MM.1S (cell line): ENCODE measurements around the gene KXD1.

Source experiments
- DNase-seq: peaks from one replicate; pipeline ENCODE4 v3.0.0-alpha.2; 2015
- H2AFZ ChIP-seq: fragments of 300-600 bp; sonication (generic); 2 replicates; pipeline ENCODE4 v1.6.0; 2016; ENCODE audit warnings: antibody characterized with exemption, low read length
- H3F3A ChIP-seq: fragments of 300-600 bp; sonication (generic); 2 replicates; pipeline ENCODE4 v1.6.1; 2016; ENCODE audit warnings: mild to moderate bottlenecking, antibody characterized with exemption, low read length, moderate library complexity, mixed read lengths; ENCODE audit not compliant: insufficient read depth
- H3K27ac ChIP-seq: fragments of 300-600 bp; sonication (generic); 2 replicates; pipeline ENCODE4 v1.5.1; 2016; ENCODE audit warnings: mild to moderate bottlenecking, low read length
- H3K27me3 ChIP-seq: fragments of 300-600 bp; sonication (generic); replicated peaks from 2 replicates; pipeline ENCODE4 v1.6.0; 2016; ENCODE audit warnings: low read length; ENCODE audit not compliant: insufficient read depth
- H3K36me3 ChIP-seq: fragments of 300-600 bp; sonication (generic); replicated peaks from 2 replicates; pipeline ENCODE4 v1.6.1; 2016; ENCODE audit warnings: mild to moderate bottlenecking, low read length, mixed read lengths; ENCODE audit not compliant: insufficient read depth
- H3K4me1 ChIP-seq: fragments of 300-600 bp; sonication (generic); 2 replicates; pipeline ENCODE4 v1.6.1; 2016; ENCODE audit warnings: low read length, mixed read lengths
- H3K4me2 ChIP-seq: fragments of 300-600 bp; sonication (generic); 2 replicates; pipeline ENCODE4 v1.6.0; 2016; ENCODE audit warnings: low read depth, low read length
- H3K4me3 ChIP-seq: fragments of 300-600 bp; sonication (generic); 2 replicates; pipeline ENCODE4 v1.5.1; 2016; ENCODE audit warnings: low read length, mixed read lengths
- H3K79me2 ChIP-seq: fragments of 300-600 bp; sonication (generic); 2 replicates; pipeline ENCODE4 v1.6.1; 2016; ENCODE audit warnings: mixed run types, low read length, mixed read lengths
- H3K9ac ChIP-seq: fragments of 300-600 bp; sonication (generic); 2 replicates; pipeline ENCODE4 v1.6.1; 2016; ENCODE audit warnings: low read length, mixed read lengths
- H3K9me2 ChIP-seq: fragments of 300-600 bp; sonication (generic); replicated peaks from 2 replicates; pipeline ENCODE4 v1.6.1; 2016; ENCODE audit warnings: mild to moderate bottlenecking, low read length, mixed read lengths; ENCODE audit not compliant: insufficient read depth
- H3K9me3 ChIP-seq: fragments of 300-600 bp; sonication (generic); replicated peaks from 2 replicates; pipeline ENCODE4 v1.6.1; 2016; ENCODE audit warnings: mild to moderate bottlenecking, low read length, mixed read lengths; ENCODE audit not compliant: insufficient read depth
- H4K20me1 ChIP-seq: fragments of 300-600 bp; sonication (generic); 2 replicates; pipeline ENCODE4 v1.6.1; 2016; ENCODE audit warnings: mild to moderate bottlenecking, low read length, moderate library complexity, mixed read lengths; ENCODE audit not compliant: insufficient read depth
- EZH2 ChIP-seq: fragments of 300-600 bp; sonication (generic); optimal IDR thresholded peaks from 2 replicates; pipeline ENCODE3; 2017; ENCODE audit warnings: low read depth, mild to moderate bottlenecking, antibody characterized with exemption, low read length, mixed read lengths
- EZH2phosphoT487 ChIP-seq: fragments of 300-600 bp; sonication (generic); IDR thresholded peaks from 2 replicates; pipeline ENCODE4 v1.6.1; 2018; ENCODE audit warnings: antibody characterized with exemption, low read length
- TF ChIP-seq, protein P1 (sequence below): fragments of 300-600 bp; sonication (generic); IDR thresholded peaks from 2 replicates; pipeline ENCODE4 v1.5.1; 2016; ENCODE audit warnings: antibody characterized with exemption, low read length, mixed read lengths

Gene KXD1

GRCh38 chr19:18523841-18524240 lies 33.8 kb upstream of the KXD1 start:
- H3K27ac ChIP-seq = no peak overlapping the region
- H3K9ac ChIP-seq = no peak overlapping the region
- no peak overlapping the region for H3K4me2 ChIP-seq
- TF ChIP-seq EZH2phosphoT487 (no peak), EZH2 (no peak)
- TF ChIP-seq, protein P1, sequence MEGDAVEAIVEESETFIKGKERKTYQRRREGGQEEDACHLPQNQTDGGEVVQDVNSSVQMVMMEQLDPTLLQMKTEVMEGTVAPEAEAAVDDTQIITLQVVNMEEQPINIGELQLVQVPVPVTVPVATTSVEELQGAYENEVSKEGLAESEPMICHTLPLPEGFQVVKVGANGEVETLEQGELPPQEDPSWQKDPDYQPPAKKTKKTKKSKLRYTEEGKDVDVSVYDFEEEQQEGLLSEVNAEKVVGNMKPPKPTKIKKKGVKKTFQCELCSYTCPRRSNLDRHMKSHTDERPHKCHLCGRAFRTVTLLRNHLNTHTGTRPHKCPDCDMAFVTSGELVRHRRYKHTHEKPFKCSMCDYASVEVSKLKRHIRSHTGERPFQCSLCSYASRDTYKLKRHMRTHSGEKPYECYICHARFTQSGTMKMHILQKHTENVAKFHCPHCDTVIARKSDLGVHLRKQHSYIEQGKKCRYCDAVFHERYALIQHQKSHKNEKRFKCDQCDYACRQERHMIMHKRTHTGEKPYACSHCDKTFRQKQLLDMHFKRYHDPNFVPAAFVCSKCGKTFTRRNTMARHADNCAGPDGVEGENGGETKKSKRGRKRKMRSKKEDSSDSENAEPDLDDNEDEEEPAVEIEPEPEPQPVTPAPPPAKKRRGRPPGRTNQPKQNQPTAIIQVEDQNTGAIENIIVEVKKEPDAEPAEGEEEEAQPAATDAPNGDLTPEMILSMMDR = no peak
- H3K27me3 ChIP-seq = no peaks in the 10 kb centered on the region
- H3F3A ChIP-seq = peaks cover 18% of the 10 kb centered on the region
- H2AFZ ChIP-seq = no peak overlapping the region
- no peaks in the 10 kb centered on the region for H3K36me3 ChIP-seq
- no peak for DNase-seq
- H3K4me3 ChIP-seq = no peak overlapping the region
- peaks cover 30% of the 10 kb centered on the region for H3K79me2 ChIP-seq
- no peaks in the 10 kb centered on the region for H3K9me2 ChIP-seq
- no peaks in the 10 kb centered on the region for H3K9me3 ChIP-seq
- peaks cover 9% of the 10 kb centered on the region for H3K4me1 ChIP-seq
- peaks cover 12% of the 10 kb centered on the region for H4K20me1 ChIP-seq

- TF ChIP-seq EZH2phosphoT487 = no peak
- TF ChIP-seq, protein P1 = no peak
- no peak for TF ChIP-seq EZH2
- no peak overlapping the region for H3K27ac ChIP-seq
- H3K9me3 ChIP-seq = no peaks in the 10 kb centered on the region
- H3K79me2 ChIP-seq = peaks cover 6% of the 10 kb centered on the region
- H3K36me3 ChIP-seq = no peaks in the 10 kb centered on the region
- no peak overlapping the region for H2AFZ ChIP-seq
- no peak overlapping the region for H3K4me3 ChIP-seq
- H3F3A ChIP-seq = peaks cover 2% of the 10 kb centered on the region; the same call in 1 of the 2 replicates
- no peak overlapping the region for H3K9ac ChIP-seq
- H3K4me2 ChIP-seq = no peak overlapping the region
- no peak for DNase-seq
- H4K20me1 ChIP-seq = no peaks in the 10 kb centered on the region
- peaks cover 6% of the 10 kb centered on the region; the same call in 1 of the 2 replicates for H3K4me1 ChIP-seq
- H3K27me3 ChIP-seq = no peaks in the 10 kb centered on the region
- no peaks in the 10 kb centered on the region for H3K9me2 ChIP-seq
Measured at GRCh38 chr19:18526316-18526715, 31.4 kb upstream of the KXD1 start.

GRCh38 chr19:18529782-18530181 lies 27.9 kb upstream of the KXD1 start:
- Histone ChIP-seq H3K4me3 (no peak overlapping the region), H3K27ac (no peak overlapping the region), H3K9me2 (no peaks in the 10 kb centered on the region), H2AFZ (no peak overlapping the region), H3K36me3 (no peaks in the 10 kb centered on the region), H3K79me2 (no peaks in the 10 kb centered on the region), H3K27me3 (no peaks in the 10 kb centered on the region), H4K20me1 (no peaks in the 10 kb centered on the region), H3K4me1 (peaks cover 6% of the 10 kb centered on the region; the same call in 1 of the 2 replicates), H3K4me2 (no peak overlapping the region), H3K9ac (no peak overlapping the region), H3F3A (no peaks in the 10 kb centered on the region), H3K9me3 (no peaks in the 10 kb centered on the region)
- DNase-seq = no peak
- no peak for TF ChIP-seq EZH2
- no peak for TF ChIP-seq EZH2phosphoT487
- TF ChIP-seq, protein P1 = no peak
